Raji (cell line): ENCODE results near the gene SIK1.

ENCODE experiments used
- POLR2A ChIP-seq: IDR thresholded peaks from 2 replicates; pipeline ENCODE4 v1.6.1; 2011; ENCODE audit warnings: low read depth, low read length, control low read depth; ENCODE audit not compliant: insufficient read depth

The SIK1 gene

GRCh38 chr21:43369124-43369523 lies 57.8 kb downstream of the SIK1 start:
- TF ChIP-seq POLR2A = no peak

GRCh38 chr21:43368685-43369084 lies 58.2 kb downstream of the SIK1 start:
- TF ChIP-seq POLR2A = no peak

GRCh38 chr21:43367859-43368258 lies 59.1 kb downstream of the SIK1 start:
- TF ChIP-seq POLR2A = no peak

- no peak for TF ChIP-seq POLR2A
Measured at GRCh38 chr21:43367296-43367695, 59.6 kb downstream of the SIK1 start.

- TF ChIP-seq POLR2A = no peak
Measured at GRCh38 chr21:43366656-43367055, 60.3 kb downstream of the SIK1 start.

- no peak for TF ChIP-seq POLR2A
Measured at GRCh38 chr21:43365611-43366426, 61.1 kb downstream of the SIK1 start.

- no peak for TF ChIP-seq POLR2A
Measured at GRCh38 chr21:43364851-43365424, 62.0 kb downstream of the SIK1 start.
